ENCODE data around the gene DEFB131B. TPM values are rescaled to one million over a fixed set of nuclear protein-coding genes. Genes with fewer than 3 reads are reported as not detected.

DEFB131B gene
- total RNA-seq, 2 donors from 2014 or later = not detected

DNA sequence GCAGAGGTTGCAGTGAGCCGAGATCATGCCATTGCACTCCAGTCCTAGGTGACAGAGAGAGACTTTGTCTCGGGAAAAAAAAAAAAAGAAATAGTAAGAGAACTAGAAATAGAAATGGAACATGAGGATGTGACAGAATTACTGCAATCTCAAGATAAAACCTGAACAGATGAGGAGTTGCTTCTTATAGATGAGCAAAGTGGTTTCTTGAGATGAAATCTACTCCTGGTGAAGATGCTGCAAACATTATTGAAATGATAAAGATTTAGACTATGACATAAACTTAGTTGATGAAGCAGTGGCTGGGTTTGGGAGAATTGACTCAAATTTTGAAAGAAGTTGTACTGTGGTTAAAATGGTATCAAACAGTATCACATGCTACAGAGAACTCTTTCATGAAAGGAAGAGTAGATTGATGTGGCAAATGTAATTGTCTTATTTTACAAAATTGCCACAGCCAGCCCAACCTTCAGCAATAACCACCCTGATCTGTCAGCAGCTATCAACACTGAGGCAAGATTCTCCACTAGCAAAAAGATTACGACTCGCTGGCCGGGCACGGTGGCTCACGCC is 36.5 kb downstream of the DEFB131B start:
- Histone ChIP-seq H3K9me3 (no peaks in the 10 kb centered on the region), H3K27me3 (replicated peaks; ENCODE audit: insufficient read depth) (no peaks in the 10 kb centered on the region), H3K4me3 (no peak overlapping the region), H3K27ac (no peak overlapping the region), H3K36me3 (peaks cover 0 to 7% of the 10 kb centered on the region in 2 donors), H3K4me1 (replicated peaks) (no peaks in the 10 kb centered on the region)
- DNase-seq (ENCODE audit: low spot score) = no peak
- intact Hi-C loops (cut with DNase I) = no loop called here
- TF ChIP-seq POLR2A (IDR thresholded peaks at IDR 0.05) (no peak), POLR2AphosphoS5 (IDR thresholded peaks at IDR 0.05) (no peak)
- TF ChIP-seq, protein P1, sequence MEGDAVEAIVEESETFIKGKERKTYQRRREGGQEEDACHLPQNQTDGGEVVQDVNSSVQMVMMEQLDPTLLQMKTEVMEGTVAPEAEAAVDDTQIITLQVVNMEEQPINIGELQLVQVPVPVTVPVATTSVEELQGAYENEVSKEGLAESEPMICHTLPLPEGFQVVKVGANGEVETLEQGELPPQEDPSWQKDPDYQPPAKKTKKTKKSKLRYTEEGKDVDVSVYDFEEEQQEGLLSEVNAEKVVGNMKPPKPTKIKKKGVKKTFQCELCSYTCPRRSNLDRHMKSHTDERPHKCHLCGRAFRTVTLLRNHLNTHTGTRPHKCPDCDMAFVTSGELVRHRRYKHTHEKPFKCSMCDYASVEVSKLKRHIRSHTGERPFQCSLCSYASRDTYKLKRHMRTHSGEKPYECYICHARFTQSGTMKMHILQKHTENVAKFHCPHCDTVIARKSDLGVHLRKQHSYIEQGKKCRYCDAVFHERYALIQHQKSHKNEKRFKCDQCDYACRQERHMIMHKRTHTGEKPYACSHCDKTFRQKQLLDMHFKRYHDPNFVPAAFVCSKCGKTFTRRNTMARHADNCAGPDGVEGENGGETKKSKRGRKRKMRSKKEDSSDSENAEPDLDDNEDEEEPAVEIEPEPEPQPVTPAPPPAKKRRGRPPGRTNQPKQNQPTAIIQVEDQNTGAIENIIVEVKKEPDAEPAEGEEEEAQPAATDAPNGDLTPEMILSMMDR (IDR thresholded peaks at IDR 0.05) = no peak
- WGBS = 91% methylated on average over 7 of the region's 7 CpGs

- DNase-seq (ENCODE audit: low spot score) = no peak
- 88% methylated on average over 9 of the region's 9 CpGs for WGBS
- intact Hi-C loops (cut with DNase I) = no loop called here
- Histone ChIP-seq H3K9me3 (no peaks in the 10 kb centered on the region), H3K27ac (no peak overlapping the region), H3K4me1 (replicated peaks) (no peaks in the 10 kb centered on the region), H3K36me3 (peaks cover 0 to 7% of the 10 kb centered on the region in 2 donors), H3K27me3 (replicated peaks; ENCODE audit: insufficient read depth) (no peaks in the 10 kb centered on the region), H3K4me3 (no peak overlapping the region)
- TF ChIP-seq, protein P1 (IDR thresholded peaks at IDR 0.05) = no peak
- TF ChIP-seq POLR2AphosphoS5 (IDR thresholded peaks at IDR 0.05) (no peak), POLR2A (IDR thresholded peaks at IDR 0.05) (no peak)
Measured at GRCh38 chr11:71917646-71918140, 39.4 kb downstream of the DEFB131B start.

DNA sequence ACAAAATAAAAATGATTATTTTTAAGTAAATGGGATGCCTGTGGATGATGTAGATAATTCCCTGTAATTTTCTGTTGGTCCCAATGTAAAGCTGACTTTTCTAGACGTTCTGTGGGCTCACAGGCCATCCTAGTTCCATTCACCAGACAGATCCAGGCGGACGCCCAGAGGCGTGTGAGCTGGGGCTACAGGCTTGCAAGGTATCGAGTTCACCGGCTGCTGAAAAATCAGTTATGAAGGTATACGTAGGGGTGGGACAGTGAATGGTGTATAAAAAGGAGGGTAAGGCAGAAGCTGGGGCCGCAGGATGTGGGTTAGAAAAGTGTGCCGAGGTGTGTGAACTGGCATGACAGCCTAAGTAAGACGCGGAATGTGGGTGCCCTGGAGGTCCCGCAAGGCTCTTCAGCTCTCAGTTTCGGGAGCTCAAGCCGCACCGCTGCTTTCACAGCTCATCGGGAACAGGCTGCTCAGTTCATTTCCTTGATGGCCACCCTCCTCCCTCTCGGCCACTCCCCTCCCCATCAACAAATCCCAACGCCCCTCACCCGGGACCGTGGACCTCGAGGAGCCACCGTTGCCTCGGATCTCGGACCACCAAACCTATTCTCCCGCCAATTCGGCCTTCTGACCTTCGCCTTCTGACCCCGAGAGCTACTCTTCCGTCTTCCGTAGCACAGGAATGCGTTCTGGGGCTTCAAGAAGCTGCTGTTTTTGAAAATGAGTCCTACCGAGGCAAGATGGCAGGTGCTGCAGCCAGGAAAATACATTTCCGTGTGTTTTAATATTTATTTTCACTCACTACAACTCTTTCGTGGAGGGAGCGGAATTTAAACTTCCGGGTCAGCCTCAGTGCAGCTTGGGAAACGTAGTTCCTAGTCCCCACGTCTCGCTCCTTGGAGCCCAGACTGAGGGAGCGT is 49.8 kb downstream of the DEFB131B start, which contains the start of gene XNDC1N:
Gene XNDC1N, minus strand, starts transcription at position 775 of the 917 bp plus-strand sequence. CDS start 5,241 bp downstream, outside the sequence.
- under 1% methylated on average over 40 of the region's 40 CpGs for WGBS
- H3K9me3 ChIP-seq = no peaks in the 10 kb centered on the region
- no peak for TF ChIP-seq POLR2A (IDR thresholded peaks at IDR 0.05)
- TF ChIP-seq, protein P1 (IDR thresholded peaks at IDR 0.05) = no peak
- TF ChIP-seq POLR2AphosphoS5 (IDR thresholded peaks at IDR 0.05) = peak; percentile 84
- intact Hi-C loops (cut with DNase I) = no loop called here
- H3K27ac ChIP-seq = peak within 1 kb of the TSS; percentile 86 to 88
- no peaks in the 10 kb centered on the region for H3K36me3 ChIP-seq
- no peaks in the 10 kb centered on the region for H3K27me3 ChIP-seq (replicated peaks; ENCODE audit: insufficient read depth)
- peaks cover 3% of the 10 kb centered on the region for H3K4me1 ChIP-seq (replicated peaks)
- peak within 1 kb of the TSS; percentile 71 for H3K4me3 ChIP-seq
- DNase-seq (ENCODE audit: low spot score) = peak; percentile 77

DNA sequence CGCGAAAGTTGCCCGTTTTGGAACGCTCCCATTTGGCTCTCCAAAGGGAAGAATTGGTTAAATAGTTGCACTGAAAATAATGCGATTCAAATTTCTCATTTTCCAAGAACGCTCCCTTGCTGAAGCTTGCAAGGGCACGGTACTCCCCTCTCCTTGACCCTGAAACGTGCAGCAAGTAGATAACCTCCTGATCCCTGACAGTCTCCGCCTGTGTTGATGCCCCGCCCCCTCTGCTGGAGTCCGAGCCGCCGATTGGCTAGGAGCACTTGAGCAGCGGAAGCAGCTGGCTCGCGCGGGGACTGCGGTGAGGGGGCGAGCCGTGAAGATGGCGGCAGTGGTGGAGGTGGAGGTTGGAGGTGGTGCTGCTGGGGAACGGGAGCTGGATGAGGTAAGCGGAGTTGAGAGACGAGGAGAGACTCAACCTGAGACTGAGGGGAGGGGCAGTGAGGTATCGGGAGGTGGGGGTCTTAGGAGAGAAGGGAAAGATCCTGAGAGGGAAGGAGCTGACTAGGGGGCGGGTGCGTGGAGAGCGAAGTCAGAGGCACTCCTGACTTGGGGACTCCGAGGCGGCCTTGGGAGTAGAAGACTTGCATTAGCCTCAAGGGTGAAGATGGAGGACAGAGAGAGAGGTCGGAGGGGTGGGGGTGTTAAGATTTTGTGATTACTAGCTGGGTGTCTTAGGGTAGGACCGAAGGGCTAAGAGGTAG is 50.6 kb downstream of the DEFB131B start, which contains the start of gene RNF121:
Gene RNF121, plus strand, starts transcription at position 310 of the 707 bp plus-strand sequence. Its CDS starts 16 bp downstream, at position 326.
- TF ChIP-seq POLR2AphosphoS5 (IDR thresholded peaks at IDR 0.05) = peak; percentile 80
- TF ChIP-seq, protein P1 (IDR thresholded peaks at IDR 0.05) = no peak
- no peak for TF ChIP-seq POLR2A (IDR thresholded peaks at IDR 0.05)
- peak; percentile 97 for DNase-seq (ENCODE audit: low spot score)
- intact Hi-C loops (cut with DNase I) = no loop called here
- Histone ChIP-seq H3K36me3 (no peaks in the 10 kb centered on the region), H3K9me3 (no peaks in the 10 kb centered on the region), H3K4me3 (peak within 1 kb of the TSS; percentile 71), H3K27me3 (replicated peaks; ENCODE audit: insufficient read depth) (no peaks in the 10 kb centered on the region), H3K27ac (peak within 1 kb of the TSS; percentile 86 to 88), H3K4me1 (replicated peaks) (peaks cover 7% of the 10 kb centered on the region)
- under 1% methylated on average over 32 of the region's 32 CpGs for WGBS
